ENCODE results near the gene ZNF552.

Gene ZNF552

GRCh38 chr19:57771417-57771816, 43.3 kb downstream of the ZNF552 start:
- no peak for DNase-seq

GRCh38 chr19:57769345-57770131, 45.2 kb downstream of the ZNF552 start, which contains the start of gene ZNF586:
ZNF586 (plus strand) TSS chr19:57769676; CDS start chr19:57769843, 167 bp downstream.
- DNase-seq = peak in 1 of 3 experiments; percentile 96

GRCh38 chr19:57759096-57759495, 55.6 kb downstream of the ZNF552 start:
- no peak for DNase-seq

GRCh38 chr19:57757941-57758340, 56.8 kb downstream of the ZNF552 start:
- no peak for DNase-seq
